GM19372 (cell line): Measurements from ENCODE around the gene SPNS1.
A peak's percentile ranks its signal among the peaks of the same experiment; 100 is the strongest.
"Not testable (repeated sequence)": the region's sequence is repeated elsewhere in the genome, so short reads cannot be mapped to it uniquely, and the experiment has no call there.

Source experiments
- ATAC-seq: cut with Tn5 transposase; IDR thresholded peaks from one replicate; pipeline ENCODE4 v1.9.1; 2021; ENCODE audit warnings: mild to moderate bottlenecking, low read depth, moderate library complexity; ENCODE audit not compliant: unreplicated experiment

The SPNS1 gene, protein sequence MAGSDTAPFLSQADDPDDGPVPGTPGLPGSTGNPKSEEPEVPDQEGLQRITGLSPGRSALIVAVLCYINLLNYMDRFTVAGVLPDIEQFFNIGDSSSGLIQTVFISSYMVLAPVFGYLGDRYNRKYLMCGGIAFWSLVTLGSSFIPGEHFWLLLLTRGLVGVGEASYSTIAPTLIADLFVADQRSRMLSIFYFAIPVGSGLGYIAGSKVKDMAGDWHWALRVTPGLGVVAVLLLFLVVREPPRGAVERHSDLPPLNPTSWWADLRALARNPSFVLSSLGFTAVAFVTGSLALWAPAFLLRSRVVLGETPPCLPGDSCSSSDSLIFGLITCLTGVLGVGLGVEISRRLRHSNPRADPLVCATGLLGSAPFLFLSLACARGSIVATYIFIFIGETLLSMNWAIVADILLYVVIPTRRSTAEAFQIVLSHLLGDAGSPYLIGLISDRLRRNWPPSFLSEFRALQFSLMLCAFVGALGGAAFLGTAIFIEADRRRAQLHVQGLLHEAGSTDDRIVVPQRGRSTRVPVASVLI

DNA sequence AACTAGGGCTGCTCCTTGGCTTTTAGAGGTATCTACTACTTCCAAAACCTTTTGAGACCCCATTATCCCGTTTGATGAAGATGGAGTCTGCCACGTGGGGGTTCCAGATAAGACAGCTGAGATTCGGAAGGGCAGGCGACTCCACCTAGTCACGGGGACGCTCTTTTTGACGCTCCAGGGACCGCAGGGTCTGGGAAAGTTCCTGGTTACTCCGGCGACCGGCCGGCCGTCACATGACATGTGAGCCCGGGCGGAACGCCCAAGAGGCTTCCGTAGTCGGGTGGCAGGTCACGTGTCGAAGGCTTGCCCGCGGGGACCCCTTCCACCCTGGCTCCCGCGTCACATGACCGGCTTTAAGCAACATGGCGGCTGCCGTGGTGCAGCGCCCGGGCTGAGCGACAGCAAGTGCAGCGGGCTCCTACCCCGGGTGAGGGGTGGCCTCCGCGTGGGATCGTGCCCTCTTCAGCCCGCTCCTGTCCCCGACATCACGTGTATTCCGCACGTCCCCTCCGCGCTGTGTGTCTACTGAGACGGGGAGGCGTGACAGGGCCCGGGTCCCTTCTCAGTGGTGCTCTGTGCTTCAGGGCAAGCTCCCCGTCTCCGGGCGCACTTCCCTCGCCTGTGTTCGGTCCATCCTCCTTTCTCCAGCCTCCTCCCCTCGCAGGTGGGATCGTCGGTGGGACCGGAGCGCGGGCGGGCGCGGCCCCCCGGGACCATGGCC, at the start of gene SPNS1:
TSS of gene SPNS1 (plus strand) at position 342 of the 721 bp plus-strand sequence. CDS start at position 716, 374 bp downstream.
- ATAC-seq = peak; percentile 93

DNA sequence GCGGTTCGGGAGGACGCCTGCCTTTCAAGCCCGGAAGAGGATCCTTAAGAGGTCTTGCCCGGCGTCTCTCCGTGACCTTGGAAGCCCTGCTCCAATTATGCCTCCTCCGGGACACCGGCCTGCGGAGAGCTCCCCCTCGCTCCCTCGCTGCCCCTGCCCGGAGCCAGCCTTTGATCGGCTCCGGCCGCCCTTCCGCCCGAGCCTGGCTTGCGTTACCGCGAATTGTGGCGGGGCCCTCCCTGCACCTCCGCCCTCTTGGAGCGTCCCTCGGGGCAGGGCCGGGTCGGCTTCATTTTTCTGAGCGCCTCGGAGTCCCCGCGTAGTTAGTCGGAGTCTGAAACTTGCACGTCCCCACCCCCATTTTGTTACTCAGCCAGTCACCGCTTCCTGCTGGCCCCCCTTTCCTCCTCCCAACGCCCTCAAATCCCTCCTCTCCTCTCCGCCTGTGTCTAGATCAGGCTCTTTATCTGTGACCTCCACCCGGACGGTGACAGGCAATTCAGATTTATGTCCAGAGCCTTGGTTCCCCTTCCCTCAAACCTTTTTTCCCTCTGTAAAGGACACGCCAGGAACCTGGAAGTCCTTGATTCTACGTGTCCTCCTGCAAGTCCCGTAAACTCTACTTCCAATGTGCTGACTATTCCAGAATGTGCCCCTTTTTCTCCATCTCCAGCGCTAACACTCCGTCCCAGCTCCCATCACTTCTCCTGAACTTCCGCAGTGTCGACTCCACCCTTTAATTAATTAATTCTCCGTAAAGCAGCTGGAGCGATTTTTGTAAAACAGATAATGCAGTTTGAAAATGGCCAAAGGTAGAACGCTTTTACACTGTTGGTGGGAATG, 49.0 kb upstream of the SPNS1 start:
- peak; percentile 27 for ATAC-seq

DNA sequence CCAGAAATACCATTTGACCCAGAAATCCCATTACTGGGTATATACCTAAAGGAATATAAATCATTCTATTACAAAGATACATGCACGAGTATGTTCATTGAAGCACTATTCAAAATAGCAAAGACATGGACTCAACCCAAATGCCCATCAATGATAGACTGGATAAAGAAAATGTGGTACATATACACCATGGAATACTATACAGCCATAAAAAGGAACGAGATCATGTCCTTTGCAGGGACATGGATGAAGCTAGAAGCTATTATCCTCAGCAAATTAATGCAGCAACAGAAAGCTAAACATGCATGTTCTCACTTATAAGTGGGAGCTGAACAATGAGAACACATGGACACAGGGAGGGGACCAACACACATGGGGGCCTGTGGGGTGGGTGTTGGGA, 48.3 kb upstream of the SPNS1 start:
- not testable (repeated sequence) for ATAC-seq

DNA sequence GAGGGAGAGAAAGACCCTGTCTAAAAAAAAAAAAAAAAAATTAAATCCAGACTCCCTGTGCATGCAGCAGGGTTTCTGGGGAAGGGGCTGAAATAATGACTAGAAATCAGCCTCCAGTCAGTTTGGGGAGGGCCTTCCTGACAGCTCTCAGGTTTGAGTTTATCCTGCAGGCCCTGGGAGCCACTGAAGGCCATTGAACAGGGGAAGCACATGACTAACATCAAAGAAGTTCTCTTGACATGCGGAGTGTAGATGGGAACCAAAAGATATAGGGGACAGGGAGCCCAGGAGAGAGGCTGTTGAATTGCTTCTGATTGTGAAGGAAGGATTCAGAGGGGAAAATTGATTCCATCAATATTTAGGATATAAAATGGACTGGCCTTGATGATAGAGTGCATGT, 46.8 kb upstream of the SPNS1 start:
- no peak for ATAC-seq

DNA sequence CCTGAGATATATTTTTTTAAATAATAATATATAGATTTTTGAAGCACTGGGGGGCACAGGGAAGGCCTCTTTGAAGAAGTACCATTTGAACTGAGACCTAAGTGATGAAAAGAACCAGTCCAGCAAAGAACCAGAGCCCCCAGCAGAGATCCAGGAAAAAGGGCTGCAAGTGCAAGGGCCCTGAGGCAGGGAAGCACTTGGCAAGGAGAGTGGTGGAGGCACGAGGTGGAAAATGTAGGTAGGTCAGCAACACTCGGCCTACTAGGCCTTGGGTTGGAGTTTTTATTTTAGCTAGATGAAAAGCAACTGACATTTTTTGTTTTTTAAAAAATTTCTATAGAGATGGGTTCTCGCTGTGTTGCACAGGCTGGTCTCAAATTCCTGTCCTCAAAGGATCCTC, 44.4 kb upstream of the SPNS1 start:
- no peak for ATAC-seq

DNA sequence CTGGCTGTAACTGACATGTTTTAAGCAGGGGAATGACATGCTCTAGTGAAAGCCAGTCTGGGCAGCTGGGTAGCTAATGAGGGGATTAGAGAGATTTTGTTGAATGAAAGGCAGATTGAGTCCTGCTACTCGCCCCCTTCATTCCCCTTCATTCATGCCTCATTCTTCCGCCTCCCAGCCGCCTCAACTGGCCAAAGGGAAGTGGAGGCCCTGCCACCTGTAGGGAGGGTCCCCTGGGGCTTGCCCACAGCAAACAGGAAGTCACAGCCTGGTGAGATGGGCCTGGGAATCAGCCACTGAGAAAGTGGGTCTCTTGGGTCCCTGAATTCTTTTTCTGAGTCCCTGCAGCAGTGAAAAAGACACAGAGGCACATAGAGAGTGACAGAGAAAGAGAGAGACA, 43.9 kb upstream of the SPNS1 start:
- no peak for ATAC-seq

DNA sequence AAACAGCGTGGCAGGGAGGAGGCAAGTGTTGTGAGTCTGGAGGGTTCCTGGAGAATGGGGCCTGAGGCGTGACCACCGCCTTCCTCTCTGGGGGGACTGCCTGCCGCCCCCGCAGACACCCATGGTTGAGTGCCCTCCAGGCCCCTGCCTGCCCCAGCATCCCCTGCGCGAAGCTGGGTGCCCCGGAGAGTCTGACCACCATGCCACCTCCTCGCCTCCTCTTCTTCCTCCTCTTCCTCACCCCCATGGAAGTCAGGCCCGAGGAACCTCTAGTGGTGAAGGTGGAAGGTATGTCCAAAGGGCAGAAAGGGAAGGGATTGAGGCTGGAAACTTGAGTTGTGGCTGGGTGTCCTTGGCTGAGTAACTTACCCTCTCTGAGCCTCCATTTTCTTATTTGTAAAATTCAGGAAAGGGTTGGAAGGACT, 42.8 kb upstream of the SPNS1 start, which contains the start of gene CD19:
TSS of gene CD19 (plus strand) at position 171 of the 425 bp plus-strand sequence. CDS start at position 201, 30 bp downstream.
- no peak for ATAC-seq

DNA sequence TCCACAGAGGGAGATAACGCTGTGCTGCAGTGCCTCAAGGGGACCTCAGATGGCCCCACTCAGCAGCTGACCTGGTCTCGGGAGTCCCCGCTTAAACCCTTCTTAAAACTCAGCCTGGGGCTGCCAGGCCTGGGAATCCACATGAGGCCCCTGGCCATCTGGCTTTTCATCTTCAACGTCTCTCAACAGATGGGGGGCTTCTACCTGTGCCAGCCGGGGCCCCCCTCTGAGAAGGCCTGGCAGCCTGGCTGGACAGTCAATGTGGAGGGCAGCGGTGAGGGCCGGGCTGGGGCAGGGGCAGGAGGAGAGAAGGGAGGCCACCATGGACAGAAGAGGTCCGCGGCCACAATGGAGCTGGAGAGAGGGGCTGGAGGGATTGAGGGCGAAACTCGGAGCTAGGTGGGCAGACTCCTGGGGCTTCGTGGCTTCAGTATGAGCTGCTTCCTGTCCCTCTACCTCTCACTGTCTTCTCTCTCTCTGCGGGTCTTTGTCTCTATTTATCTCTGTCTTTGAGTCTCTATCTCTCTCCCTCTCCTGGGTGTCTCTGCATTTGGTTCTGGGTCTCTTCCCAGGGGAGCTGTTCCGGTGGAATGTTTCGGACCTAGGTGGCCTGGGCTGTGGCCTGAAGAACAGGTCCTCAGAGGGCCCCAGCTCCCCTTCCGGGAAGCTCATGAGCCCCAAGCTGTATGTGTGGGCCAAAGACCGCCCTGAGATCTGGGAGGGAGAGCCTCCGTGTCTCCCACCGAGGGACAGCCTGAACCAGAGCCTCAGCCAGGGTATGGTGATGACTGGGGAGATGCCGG, 42.0 kb upstream of the SPNS1 start:
- no peak for ATAC-seq

DNA sequence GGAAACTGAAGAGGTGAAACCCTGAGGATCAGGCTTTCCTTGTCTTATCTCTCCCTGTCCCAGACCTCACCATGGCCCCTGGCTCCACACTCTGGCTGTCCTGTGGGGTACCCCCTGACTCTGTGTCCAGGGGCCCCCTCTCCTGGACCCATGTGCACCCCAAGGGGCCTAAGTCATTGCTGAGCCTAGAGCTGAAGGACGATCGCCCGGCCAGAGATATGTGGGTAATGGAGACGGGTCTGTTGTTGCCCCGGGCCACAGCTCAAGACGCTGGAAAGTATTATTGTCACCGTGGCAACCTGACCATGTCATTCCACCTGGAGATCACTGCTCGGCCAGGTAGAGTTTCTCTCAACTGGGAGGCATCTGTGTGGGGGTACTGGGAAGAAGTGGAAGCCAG, 41.4 kb upstream of the SPNS1 start:
- ATAC-seq = no peak

DNA sequence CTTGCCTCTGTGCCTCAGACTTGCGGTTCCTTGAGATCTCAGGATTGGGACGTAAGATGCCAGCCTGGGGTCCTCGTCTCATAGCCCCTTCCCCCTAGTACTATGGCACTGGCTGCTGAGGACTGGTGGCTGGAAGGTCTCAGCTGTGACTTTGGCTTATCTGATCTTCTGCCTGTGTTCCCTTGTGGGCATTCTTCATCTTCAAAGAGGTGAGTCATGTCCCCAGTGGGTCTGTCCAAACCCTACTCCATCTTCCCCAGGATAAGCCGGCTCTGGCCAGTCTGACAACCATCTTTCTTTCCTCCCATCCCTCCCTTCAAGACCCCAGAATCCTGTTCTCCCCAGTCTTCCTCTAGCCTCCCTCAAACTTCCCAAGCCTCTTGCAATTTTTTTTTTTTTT, 39.2 kb upstream of the SPNS1 start:
- ATAC-seq = no peak

DNA sequence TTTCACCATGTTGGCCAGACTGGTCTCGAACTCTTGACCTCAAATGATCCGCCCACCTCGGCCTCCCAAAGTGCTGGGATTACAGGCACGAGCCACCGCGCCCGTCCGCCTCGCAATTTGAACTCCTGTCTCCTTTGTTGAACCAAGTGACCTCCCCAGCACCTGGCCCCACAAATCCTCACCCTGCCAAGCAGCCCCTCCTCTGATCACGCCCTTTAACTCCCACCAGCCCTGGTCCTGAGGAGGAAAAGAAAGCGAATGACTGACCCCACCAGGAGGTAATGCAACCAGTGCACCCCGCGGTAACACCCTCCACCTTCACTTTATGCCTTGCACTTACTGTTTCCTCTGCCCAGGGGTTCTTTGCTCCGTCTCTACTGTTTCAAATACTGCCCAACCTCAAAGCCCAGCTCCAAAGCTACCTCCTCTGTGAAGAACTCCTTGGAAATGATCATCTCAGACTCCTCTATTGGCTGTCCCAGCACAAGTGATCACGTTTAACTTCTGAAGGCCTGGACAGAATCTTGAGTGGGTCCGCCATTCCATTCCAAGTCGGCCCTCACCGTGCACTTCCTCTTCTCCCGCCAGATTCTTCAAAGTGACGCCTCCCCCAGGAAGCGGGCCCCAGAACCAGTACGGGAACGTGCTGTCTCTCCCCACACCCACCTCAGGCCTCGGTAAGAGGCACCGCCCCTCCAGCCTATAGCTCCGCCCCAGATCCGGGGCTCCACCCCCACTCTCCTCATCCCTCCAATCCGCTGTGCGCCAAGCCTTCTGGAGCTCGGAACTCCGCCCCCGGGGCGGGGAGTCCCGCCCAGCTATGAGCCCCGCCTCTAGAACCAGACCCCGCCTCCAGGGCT, 38.4 kb upstream of the SPNS1 start:
- no peak for ATAC-seq

DNA sequence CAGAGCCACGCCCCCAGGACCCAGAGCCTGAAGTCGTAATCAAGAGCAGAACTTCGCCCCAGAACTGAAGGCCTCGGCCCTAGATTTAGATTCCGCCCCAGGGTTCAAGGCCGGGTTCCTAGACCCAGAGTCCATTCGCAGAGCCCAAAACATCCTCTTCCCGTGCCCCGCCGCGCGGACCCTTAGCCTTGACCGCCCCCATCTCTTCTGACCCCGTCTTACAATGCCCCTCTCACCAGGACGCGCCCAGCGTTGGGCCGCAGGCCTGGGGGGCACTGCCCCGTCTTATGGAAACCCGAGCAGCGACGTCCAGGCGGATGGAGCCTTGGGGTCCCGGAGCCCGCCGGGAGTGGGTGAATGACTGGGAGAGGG, 37.8 kb upstream of the SPNS1 start:
- ATAC-seq = no peak

DNA sequence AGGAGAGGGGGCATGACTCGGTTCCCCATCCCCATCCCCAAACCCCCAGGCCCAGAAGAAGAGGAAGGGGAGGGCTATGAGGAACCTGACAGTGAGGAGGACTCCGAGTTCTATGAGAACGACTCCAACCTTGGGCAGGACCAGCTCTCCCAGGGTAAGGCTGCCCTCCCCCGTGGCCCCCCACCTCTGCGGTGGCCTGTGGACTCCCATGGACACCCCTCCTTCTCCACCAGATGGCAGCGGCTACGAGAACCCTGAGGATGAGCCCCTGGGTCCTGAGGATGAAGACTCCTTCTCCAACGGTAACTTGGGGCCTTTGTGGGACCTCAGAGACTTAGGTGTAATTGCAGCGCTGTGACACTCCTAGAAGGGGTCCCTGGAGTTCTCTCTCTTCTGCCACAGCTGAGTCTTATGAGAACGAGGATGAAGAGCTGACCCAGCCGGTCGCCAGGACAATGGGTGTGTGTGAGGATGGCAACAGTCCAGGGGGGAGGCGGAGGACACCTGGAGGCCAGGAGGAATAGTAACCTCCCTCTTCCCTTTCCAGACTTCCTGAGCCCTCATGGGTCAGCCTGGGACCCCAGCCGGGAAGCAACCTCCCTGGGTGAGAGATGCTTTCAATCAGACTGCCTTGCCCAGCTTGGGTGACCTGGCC, 37.2 kb upstream of the SPNS1 start:
- ATAC-seq = no peak

DNA sequence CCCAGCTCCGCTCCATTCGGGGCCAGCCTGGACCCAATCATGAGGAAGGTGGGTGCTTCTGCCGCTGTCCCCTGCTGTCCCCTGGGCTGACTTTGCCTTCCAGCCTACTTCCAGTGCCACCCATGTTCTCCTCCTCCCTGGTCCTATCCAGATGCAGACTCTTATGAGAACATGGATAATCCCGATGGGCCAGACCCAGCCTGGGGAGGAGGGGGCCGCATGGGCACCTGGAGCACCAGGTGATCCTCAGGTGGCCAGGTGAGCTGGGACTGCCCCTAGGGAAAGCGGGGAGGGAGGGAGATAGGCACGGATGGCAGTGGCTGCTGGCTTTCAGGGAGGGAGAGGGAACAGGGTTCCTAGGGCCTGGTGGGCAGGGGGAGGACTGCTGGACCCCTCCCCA, 35.9 kb upstream of the SPNS1 start:
- ATAC-seq = no peak

DNA sequence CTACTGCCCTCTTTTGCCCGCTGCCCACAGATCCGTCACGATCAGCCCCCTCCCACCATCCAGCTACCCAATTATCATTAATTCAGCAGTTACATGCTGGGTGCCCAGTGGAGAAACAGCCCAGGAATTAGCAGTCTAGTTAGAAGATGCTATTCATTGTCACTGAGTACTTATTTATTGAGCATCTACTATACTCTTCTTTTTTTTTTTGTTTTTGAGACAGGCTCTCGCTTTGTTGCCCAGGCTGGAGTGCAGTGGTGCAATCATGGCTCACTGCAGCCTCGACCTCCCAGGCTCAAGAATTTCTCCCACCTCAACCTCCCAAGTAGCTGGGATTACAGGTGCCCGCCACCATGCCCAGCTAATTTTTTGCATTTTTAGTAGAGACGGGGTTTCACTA, 34.8 kb upstream of the SPNS1 start:
- not testable (repeated sequence) for ATAC-seq

DNA sequence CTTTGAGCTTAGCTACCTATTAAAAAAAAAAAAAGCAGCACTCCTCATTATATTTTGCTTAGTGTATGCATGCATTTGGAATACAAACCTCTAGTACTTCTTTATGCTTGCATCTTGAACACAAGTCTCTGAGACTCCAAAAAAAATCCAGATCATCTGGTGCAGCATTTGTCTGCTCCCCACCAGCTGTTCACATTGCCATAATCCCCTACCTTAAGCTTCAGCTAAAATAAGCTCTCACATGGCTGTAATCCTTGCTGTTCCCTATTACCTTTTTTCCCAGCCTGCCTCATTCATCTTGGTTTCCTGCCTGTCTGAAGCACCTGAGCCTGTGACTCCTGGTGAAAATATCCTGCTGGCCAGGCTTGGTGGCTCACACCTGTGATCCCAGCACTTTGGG, 31.3 kb upstream of the SPNS1 start:
- ATAC-seq = no peak

DNA sequence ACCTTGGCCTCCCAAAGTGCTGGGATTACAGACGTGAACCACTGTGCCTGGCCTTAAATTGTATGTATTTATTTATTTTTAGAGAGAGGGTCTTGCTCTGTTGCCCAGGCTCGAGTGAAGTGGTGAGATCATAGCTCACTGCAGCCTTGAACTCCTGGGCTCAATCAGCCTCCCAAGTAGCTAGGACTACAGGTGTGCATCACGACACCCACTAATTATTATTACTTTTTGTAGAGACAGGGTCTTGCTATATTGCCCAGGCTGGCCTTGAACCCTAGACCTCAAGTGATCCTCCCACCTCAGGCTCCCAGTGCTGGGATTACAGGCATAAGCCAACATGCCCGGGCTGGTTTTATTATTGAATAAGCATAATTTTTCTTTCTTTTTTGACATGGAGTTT, 27.9 kb upstream of the SPNS1 start:
- ATAC-seq = no peak

DNA sequence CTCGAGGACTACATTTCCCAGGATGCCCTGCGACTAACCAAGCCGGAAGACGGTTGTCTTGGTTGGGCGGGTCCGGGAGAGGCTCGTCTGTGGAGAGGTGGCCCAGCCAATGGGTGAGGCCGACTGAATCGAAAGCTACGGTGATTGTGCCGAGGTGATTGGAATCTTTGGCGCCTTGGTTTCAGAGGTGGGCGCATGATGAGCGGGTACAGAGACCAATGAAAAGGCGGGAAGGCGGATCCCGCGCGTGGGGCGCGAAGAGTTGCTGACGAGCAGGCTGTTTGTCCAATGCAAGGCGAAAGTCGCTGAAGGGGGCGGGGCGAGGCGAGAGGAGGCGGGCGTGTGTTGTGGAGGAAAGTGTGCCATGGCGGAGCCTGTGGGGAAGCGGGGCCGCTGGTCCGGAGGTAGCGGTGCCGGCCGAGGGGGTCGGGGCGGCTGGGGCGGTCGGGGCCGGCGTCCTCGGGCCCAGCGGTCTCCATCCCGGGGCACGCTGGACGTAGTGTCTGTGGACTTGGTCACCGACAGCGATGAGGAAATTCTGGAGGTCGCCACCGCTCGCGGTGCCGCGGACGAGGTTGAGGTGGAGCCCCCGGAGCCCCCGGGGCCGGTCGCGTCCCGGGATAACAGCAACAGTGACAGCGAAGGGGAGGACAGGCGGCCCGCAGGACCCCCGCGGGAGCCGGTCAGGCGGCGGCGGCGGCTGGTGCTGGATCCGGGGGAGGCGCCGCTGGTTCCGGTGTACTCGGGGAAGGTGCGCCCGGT, 23.7 kb upstream of the SPNS1 start, which contains the start of gene NFATC2IP:
TSS of gene NFATC2IP (plus strand) at position 290 of the 762 bp plus-strand sequence. CDS start at position 365, 75 bp downstream.
- ATAC-seq = peak; percentile 97
